ENCODE measurements around the gene CPXM2. TPM values are rescaled to one million over a fixed set of nuclear protein-coding genes. Genes with fewer than 3 reads are reported as not detected.

CPXM2 gene
- polyA plus RNA-seq, 2 of the 4 experiments (the other 2 are of a cell fraction): not detected

DNA sequence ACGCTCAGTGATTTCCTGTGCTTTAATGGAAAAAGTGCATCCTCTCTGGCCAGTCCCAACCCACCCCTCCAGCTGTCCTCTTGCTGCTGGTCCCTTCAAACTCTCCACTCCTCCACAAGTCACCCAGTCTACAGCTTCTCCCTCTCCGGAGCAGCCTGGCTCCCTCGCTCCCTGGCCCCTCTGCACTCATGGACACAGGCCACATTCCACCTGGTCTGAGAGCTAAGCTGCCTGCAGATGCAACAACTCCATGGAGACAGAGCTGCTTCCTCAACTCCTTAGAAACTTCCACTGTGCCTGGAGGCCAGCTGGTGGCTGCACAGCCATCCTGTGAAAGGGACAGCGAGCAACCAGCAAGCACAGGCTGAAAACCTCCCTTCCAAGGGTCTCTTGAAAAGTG, 137.5 kb downstream of the CPXM2 start:
- TF ChIP-seq, protein P1, sequence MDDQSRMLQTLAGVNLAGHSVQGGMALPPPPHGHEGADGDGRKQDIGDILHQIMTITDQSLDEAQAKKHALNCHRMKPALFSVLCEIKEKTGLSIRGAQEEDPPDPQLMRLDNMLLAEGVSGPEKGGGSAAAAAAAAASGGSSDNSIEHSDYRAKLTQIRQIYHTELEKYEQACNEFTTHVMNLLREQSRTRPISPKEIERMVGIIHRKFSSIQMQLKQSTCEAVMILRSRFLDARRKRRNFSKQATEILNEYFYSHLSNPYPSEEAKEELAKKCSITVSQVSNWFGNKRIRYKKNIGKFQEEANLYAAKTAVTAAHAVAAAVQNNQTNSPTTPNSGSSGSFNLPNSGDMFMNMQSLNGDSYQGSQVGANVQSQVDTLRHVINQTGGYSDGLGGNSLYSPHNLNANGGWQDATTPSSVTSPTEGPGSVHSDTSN (IDR thresholded peaks at IDR 0.05): no peak
- TF ChIP-seq POLR2AphosphoS2 (conservative IDR thresholded peaks at IDR 0.05; ENCODE audit: low read length) (no peak), MAFK (IDR thresholded peaks at IDR 0.05; ENCODE audit: partially characterized antibody) (no peak)
- no peak overlapping the region for H3K4me2 ChIP-seq
- DNase-seq (ENCODE audit: low read depth in 1 of 2, low spot score in 1 of 2) (no peak), ATAC-seq (no peak), FAIRE-seq (no peak)
- no peak overlapping the region for H3K27ac ChIP-seq
- H3K9me3 ChIP-seq: peaks cover 6% of the 10 kb centered on the region; the same call in 1 of the 3 replicates
- H3K4me3 ChIP-seq: no peak overlapping the region
- 14% methylated on average over 4 of the region's 4 CpGs for WGBS (ENCODE audit: missing lambda C conversion rate)
- ChIA-PET POLR2A (no interaction called here), CTCF (no interaction called here)
- H3K4me1 ChIP-seq: no peaks in the 10 kb centered on the region

DNA sequence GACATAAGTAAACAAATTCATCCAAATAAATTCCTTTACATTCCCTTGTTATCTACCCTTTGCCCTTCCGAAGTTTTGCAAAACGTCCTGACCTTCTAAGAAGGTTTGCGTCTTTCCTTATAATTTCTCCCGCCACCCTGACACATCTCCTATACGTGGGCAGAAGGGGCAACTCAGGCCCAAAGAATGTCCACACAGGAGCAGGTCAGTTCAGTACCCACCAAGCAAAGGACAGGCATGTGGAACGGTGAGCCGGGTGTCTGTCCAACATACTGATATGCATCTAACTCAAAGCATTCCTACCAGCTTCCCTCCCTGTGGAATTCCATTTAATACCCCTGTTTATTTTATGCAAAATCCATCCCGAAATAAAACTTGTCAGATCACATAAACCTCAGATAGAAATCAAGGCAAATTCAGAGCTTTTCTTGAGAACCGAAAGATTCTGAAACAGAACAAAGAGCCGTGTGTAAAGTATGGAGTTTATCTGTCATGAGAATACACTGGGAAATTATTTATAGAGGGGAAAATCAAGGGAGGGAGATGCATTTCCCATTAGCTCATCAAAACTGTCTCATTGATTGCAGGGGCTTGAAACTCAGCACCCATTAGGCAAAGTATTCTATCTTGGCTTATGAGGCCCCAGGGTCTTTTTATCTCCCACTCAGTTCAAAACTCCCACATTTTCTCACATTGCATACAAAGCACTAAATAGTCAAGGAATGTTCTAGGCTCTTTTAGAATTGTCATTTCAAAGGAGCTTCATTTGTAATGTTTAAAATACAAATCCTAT, 140.1 kb downstream of the CPXM2 start:
- FAIRE-seq (no peak), DNase-seq (ENCODE audit: low read depth in 1 of 2, low spot score in 1 of 2) (no peak), ATAC-seq (no peak)
- WGBS (ENCODE audit: missing lambda C conversion rate): 24% methylated on average over 10 of the region's 10 CpGs
- Histone ChIP-seq H3K4me3 (no peak overlapping the region), H3K9me3 (peaks cover 6% of the 10 kb centered on the region; the same call in 1 of the 3 replicates), H3K27ac (no peak overlapping the region), H3K4me1 (no peaks in the 10 kb centered on the region), H3K4me2 (no peak overlapping the region)
- POLR2A ChIA-PET: no interaction called here
- CTCF ChIA-PET: interaction anchor here (1.8 kb wide), 1 partner anchor 28 kb away, joined by 3 read pairs; no protein-coding TSS in a partner anchor
- TF ChIP-seq, protein P2, sequence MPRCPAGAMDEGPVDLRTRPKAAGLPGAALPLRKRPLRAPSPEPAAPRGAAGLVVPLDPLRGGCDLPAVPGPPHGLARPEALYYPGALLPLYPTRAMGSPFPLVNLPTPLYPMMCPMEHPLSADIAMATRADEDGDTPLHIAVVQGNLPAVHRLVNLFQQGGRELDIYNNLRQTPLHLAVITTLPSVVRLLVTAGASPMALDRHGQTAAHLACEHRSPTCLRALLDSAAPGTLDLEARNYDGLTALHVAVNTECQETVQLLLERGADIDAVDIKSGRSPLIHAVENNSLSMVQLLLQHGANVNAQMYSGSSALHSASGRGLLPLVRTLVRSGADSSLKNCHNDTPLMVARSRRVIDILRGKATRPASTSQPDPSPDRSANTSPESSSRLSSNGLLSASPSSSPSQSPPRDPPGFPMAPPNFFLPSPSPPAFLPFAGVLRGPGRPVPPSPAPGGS (IDR thresholded peaks at IDR 0.05): no peak
- TF ChIP-seq, protein P3, sequence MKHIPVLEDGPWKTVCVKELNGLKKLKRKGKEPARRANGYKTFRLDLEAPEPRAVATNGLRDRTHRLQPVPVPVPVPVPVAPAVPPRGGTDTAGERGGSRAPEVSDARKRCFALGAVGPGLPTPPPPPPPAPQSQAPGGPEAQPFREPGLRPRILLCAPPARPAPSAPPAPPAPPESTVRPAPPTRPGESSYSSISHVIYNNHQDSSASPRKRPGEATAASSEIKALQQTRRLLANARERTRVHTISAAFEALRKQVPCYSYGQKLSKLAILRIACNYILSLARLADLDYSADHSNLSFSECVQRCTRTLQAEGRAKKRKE (CRISPR knock-in tag; IDR thresholded peaks at IDR 0.05; ENCODE audit: low read depth): no peak
- TF ChIP-seq GATA3 (IDR thresholded peaks at IDR 0.05; ENCODE audit: borderline replicate concordance): no peak
- TF ChIP-seq CHD2 (IDR thresholded peaks at IDR 0.05; ENCODE audit: low read length, partially characterized antibody): no peak
- TF ChIP-seq CHD4 (IDR thresholded peaks at IDR 0.05; ENCODE audit: borderline replicate concordance): no peak
- no peak for TF ChIP-seq SREBF2 (IDR thresholded peaks at IDR 0.05)
- no peak for TF ChIP-seq HOXA7 (CRISPR knock-in tag; IDR thresholded peaks at IDR 0.05)
- no peak for TF ChIP-seq ZFP36 (IDR thresholded peaks at IDR 0.05; ENCODE audit: borderline replicate concordance, partially characterized antibody)

DNA sequence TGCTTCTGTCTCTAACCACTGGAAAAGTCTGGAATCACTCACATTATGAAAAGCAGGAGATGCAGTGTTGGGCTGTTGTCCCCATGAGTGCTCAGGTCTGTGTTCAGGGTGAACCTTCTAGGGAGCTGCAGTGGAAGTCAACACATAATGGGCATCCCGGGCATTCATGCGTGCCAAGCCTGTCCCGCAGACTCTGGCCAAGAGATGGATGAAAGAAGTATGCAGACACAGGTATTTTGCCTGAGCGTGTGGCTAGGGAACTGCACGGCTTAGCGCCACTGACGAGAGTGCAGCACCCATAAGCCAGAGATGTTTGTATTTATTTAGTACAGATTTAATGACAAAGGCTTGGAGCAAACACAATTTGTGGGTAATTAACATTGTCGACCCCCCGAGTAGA, 140.7 kb downstream of the CPXM2 start:
- Histone ChIP-seq H3K27ac (no peak overlapping the region), H3K4me3 (no peak overlapping the region), H3K4me1 (no peaks in the 10 kb centered on the region), H3K9me3 (peaks cover 6% of the 10 kb centered on the region; the same call in 1 of the 3 replicates), H3K4me2 (no peak overlapping the region)
- TF ChIP-seq TP53 (CRISPR knock-in tag; IDR thresholded peaks at IDR 0.05): no peak
- TF ChIP-seq, protein P4, sequence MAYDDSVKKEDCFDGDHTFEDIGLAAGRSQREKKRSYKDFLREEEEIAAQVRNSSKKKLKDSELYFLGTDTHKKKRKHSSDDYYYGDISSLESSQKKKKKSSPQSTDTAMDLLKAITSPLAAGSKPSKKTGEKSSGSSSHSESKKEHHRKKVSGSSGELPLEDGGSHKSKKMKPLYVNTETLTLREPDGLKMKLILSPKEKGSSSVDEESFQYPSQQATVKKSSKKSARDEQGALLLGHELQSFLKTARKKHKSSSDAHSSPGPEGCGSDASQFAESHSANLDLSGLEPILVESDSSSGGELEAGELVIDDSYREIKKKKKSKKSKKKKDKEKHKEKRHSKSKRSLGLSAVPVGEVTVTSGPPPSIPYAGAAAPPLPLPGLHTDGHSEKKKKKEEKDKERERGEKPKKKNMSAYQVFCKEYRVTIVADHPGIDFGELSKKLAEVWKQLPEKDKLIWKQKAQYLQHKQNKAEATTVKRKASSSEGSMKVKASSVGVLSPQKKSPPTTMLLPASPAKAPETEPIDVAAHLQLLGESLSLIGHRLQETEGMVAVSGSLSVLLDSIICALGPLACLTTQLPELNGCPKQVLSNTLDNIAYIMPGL (CRISPR knock-in tag; IDR thresholded peaks at IDR 0.05; ENCODE audit: borderline replicate concordance): no peak
- no peak for TF ChIP-seq ZSCAN20 (CRISPR knock-in tag; IDR thresholded peaks at IDR 0.05)
- TF ChIP-seq, protein P5, sequence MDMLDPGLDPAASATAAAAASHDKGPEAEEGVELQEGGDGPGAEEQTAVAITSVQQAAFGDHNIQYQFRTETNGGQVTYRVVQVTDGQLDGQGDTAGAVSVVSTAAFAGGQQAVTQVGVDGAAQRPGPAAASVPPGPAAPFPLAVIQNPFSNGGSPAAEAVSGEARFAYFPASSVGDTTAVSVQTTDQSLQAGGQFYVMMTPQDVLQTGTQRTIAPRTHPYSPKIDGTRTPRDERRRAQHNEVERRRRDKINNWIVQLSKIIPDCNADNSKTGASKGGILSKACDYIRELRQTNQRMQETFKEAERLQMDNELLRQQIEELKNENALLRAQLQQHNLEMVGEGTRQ (IDR thresholded peaks at IDR 0.05): no peak
- TF ChIP-seq GATA3 (IDR thresholded peaks at IDR 0.05; ENCODE audit: borderline replicate concordance): no peak
- TF ChIP-seq EHMT2 (IDR thresholded peaks at IDR 0.05; ENCODE audit: low read depth): no peak
- TF ChIP-seq KDM5A (IDR thresholded peaks at IDR 0.05): no peak
- no peak for TF ChIP-seq TFCP2L1 (CRISPR knock-in tag; IDR thresholded peaks at IDR 0.05)
- TF ChIP-seq NPAS2 (CRISPR knock-in tag; IDR thresholded peaks at IDR 0.05; ENCODE audit: borderline replicate concordance): no peak
- TF ChIP-seq ZC3H11A (IDR thresholded peaks at IDR 0.05): no peak
- no peak for TF ChIP-seq HDAC2 (IDR thresholded peaks at IDR 0.05)
- no peak for TF ChIP-seq CEBPB (IDR thresholded peaks at IDR 0.05)
- no peak for TF ChIP-seq BHLHE40 (IDR thresholded peaks at IDR 0.05; ENCODE audit: low read depth, low read length)
- TF ChIP-seq JUNB (IDR thresholded peaks at IDR 0.05): no peak
- TF ChIP-seq MAZ (IDR thresholded peaks at IDR 0.05; ENCODE audit: borderline replicate concordance, low read depth, low read length): no peak
- ChIA-PET CTCF (interaction anchor here (1.8 kb wide), 1 partner anchor 29 kb away, joined by 3 read pairs; no protein-coding TSS in a partner anchor), POLR2A (no interaction called here)
- ATAC-seq (no peak), DNase-seq (ENCODE audit: low read depth in 1 of 2, low spot score in 1 of 2) (no peak), FAIRE-seq (no peak)
- WGBS (ENCODE audit: missing lambda C conversion rate): 44% methylated on average over 9 of the region's 9 CpGs
